Nephron (organoid): ENCODE measurements around the gene TNN.

Experiments
- H3K27ac Mint-ChIP-seq, 3 experiments: 2 replicates each; pipeline ENCODE4 v1.8.0; 2020; ENCODE audit warnings: mixed read lengths in 3 of 3, mild to moderate bottlenecking in 2 of 3, moderate library complexity in 1 of 3
- H3K27me3 Mint-ChIP-seq: 2 replicates; pipeline ENCODE4 v1.8.0; 2021; ENCODE audit warnings: low read depth, mild to moderate bottlenecking, moderate library complexity, mixed read lengths
- H3K36me3 Mint-ChIP-seq: 2 replicates; pipeline ENCODE4 v1.8.0; 2020; ENCODE audit warnings: low read depth, mixed read lengths
- H3K4me1 Mint-ChIP-seq: 2 replicates; pipeline ENCODE4 v1.8.0; 2020; ENCODE audit warnings: mixed read lengths
- H3K4me3 Mint-ChIP-seq, 3 experiments: 2 replicates each; pipeline ENCODE4 v1.8.0; 2020; ENCODE audit warnings: mild to moderate bottlenecking in 3 of 3, mixed read lengths in 3 of 3, moderate library complexity in 2 of 3
- H3K9me3 Mint-ChIP-seq: 2 replicates; pipeline ENCODE4 v1.8.0; 2020; ENCODE audit warnings: mixed read lengths
- CTCF ChIP-seq, 3 experiments: fragments of 200-600 bp; sonication (generic); IDR thresholded peaks; one replicate each; pipeline ENCODE4 v1.5.0; 2021; ENCODE audit warnings: antibody characterized with exemption in 3 of 3; ENCODE audit not compliant: unreplicated experiment in 3 of 3

TNN gene

GRCh38 chr1:175124861-175125260 lies 57.2 kb downstream of the TNN start:
- no peaks in the 10 kb centered on the region for H3K36me3 Mint-ChIP-seq
- no peaks in the 10 kb centered on the region for H3K9me3 Mint-ChIP-seq
- peaks cover 7% of the 10 kb centered on the region for H3K4me1 Mint-ChIP-seq
- peak overlapping the region in 1 of 3 experiments; percentile 3 for H3K27ac Mint-ChIP-seq
- no peaks in the 10 kb centered on the region for H3K27me3 Mint-ChIP-seq
- H3K4me3 Mint-ChIP-seq = no peak overlapping the region
- no peak for TF ChIP-seq CTCF (IDR thresholded peaks at IDR 0.05; ENCODE audit: unreplicated experiment in 3 of 3)

GRCh38 chr1:175126347-175126746 lies 58.7 kb downstream of the TNN start:
- Mint-ChIP-seq H3K9me3 (no peaks in the 10 kb centered on the region), H3K27ac (no peak overlapping the region), H3K4me1 (peaks cover 11% of the 10 kb centered on the region), H3K4me3 (no peak overlapping the region), H3K27me3 (no peaks in the 10 kb centered on the region), H3K36me3 (no peaks in the 10 kb centered on the region)
- no peak for TF ChIP-seq CTCF (IDR thresholded peaks at IDR 0.05; ENCODE audit: unreplicated experiment in 3 of 3)

GRCh38 chr1:175127565-175127964 lies 59.9 kb downstream of the TNN start:
- Mint-ChIP-seq H3K27me3 (no peaks in the 10 kb centered on the region), H3K27ac (no peak overlapping the region)
- TF ChIP-seq CTCF (IDR thresholded peaks at IDR 0.05; ENCODE audit: unreplicated experiment in 3 of 3) = no peak

GRCh38 chr1:175128523-175128922 lies 60.9 kb downstream of the TNN start:
- Mint-ChIP-seq H3K27me3 (no peaks in the 10 kb centered on the region), H3K27ac (peak overlapping the region in 2 of 3 experiments; percentile 30 to 37)

More at GRCh38 chr1:175127565-175127964, 59.9 kb downstream of the TNN start:
- Mint-ChIP-seq H3K4me3 (no peak overlapping the region), H3K9me3 (no peaks in the 10 kb centered on the region), H3K36me3 (no peaks in the 10 kb centered on the region), H3K4me1 (peaks cover 11% of the 10 kb centered on the region)

GRCh38 chr1:175129182-175129581 lies 61.5 kb downstream of the TNN start:
- Mint-ChIP-seq H3K36me3 (no peaks in the 10 kb centered on the region), H3K9me3 (no peaks in the 10 kb centered on the region), H3K4me3 (no peak overlapping the region), H3K27me3 (no peaks in the 10 kb centered on the region), H3K4me1 (peaks cover 11% of the 10 kb centered on the region), H3K27ac (peak overlapping the region in 2 of 3 experiments; percentile 19 to 30)
- no peak for TF ChIP-seq CTCF (IDR thresholded peaks at IDR 0.05; ENCODE audit: unreplicated experiment in 3 of 3)

More at GRCh38 chr1:175128523-175128922, 60.9 kb downstream of the TNN start:
- no peak for TF ChIP-seq CTCF (IDR thresholded peaks at IDR 0.05; ENCODE audit: unreplicated experiment in 3 of 3)
- Mint-ChIP-seq H3K36me3 (no peaks in the 10 kb centered on the region), H3K4me1 (peaks cover 11% of the 10 kb centered on the region), H3K9me3 (no peaks in the 10 kb centered on the region), H3K4me3 (no peak overlapping the region)

GRCh38 chr1:175129644-175129996 lies 62.0 kb downstream of the TNN start:
- TF ChIP-seq CTCF (IDR thresholded peaks at IDR 0.05; ENCODE audit: unreplicated experiment in 3 of 3) = no peak
- peaks cover 11% of the 10 kb centered on the region for H3K4me1 Mint-ChIP-seq
- H3K27ac Mint-ChIP-seq = peak overlapping the region in 2 of 3 experiments; percentile 29 to 30
- H3K36me3 Mint-ChIP-seq = no peaks in the 10 kb centered on the region
- H3K27me3 Mint-ChIP-seq = no peaks in the 10 kb centered on the region
- H3K4me3 Mint-ChIP-seq = no peak overlapping the region
- H3K9me3 Mint-ChIP-seq = no peaks in the 10 kb centered on the region
